ENCODE results near the gene SPR.

DNA sequence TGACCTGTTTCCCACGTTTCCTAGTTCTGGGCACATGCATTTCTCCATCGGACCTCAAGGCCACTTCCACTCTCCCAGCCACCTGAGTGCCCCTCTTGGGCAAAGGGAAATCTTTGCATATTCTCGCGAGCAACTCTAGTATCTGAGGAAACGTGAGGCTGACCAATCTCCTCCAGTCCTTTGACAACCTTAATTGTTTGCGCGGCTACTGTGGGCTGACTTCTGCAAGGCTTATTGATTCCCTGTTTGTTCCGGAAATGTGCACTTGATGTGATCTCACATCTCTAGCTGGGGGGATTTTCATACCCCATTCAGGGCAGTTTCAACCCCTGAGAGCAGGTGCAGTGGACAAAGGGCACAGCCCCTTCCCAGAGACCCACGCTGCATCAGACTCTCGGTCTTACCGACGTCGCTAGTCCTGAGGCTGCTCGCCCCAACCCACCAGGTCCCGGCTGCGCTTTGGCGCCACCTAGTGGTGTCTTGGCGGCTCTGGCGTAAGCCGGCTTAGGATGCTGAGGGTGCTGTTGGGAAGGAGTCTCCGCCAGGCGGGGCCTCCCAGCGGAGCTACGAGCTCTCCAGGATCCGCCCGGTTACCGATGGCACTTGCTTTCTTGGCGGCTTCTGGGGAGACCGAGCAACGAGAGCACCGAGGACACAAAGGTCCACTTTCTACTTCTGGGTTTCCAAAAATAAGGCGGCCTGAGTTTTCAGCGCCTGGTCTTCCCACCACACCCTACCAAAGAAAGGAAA is 24.8 kb upstream of the SPR start:
- TF ChIP-seq, protein P1, sequence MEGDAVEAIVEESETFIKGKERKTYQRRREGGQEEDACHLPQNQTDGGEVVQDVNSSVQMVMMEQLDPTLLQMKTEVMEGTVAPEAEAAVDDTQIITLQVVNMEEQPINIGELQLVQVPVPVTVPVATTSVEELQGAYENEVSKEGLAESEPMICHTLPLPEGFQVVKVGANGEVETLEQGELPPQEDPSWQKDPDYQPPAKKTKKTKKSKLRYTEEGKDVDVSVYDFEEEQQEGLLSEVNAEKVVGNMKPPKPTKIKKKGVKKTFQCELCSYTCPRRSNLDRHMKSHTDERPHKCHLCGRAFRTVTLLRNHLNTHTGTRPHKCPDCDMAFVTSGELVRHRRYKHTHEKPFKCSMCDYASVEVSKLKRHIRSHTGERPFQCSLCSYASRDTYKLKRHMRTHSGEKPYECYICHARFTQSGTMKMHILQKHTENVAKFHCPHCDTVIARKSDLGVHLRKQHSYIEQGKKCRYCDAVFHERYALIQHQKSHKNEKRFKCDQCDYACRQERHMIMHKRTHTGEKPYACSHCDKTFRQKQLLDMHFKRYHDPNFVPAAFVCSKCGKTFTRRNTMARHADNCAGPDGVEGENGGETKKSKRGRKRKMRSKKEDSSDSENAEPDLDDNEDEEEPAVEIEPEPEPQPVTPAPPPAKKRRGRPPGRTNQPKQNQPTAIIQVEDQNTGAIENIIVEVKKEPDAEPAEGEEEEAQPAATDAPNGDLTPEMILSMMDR (IDR thresholded peaks at IDR 0.05) = peak; percentile 99
- TF ChIP-seq EZH2 (IDR thresholded peaks at IDR 0.05; ENCODE audit: borderline replicate concordance, insufficient read depth, low read depth, low read length, poor library complexity, severe bottlenecking) = no peak

Measured in B cell (primary cell).